ENCODE measurements around the gene TOMM34. TPM values are rescaled to one million over a fixed set of nuclear protein-coding genes. Genes with fewer than 3 reads are reported as not detected.
A peak's percentile ranks its signal among the peaks of the same experiment; 100 is the strongest.

Gene TOMM34
- 36.5 and 38.7 TPM in 2 replicates for total RNA-seq (2014; rRNA removed; shearing (Covaris generic))
- 27.1 and 27.4 TPM in 2 replicates for polyA plus RNA-seq (2016; fragmentation: Nextera tagmentation; extraction: Ambion mirVana)
- long read RNA-seq, transcript TOMM34-201 (7 exons, 2,062 nt), result major isoform, 53 of 58 reads
- long read RNA-seq, partial matches to known transcripts, result 4 of 58 reads
- long read RNA-seq, other reads (novel, unspliced or antisense), result 1 of 58 reads

- Histone ChIP-seq H2AFZ (peak within 1 kb of the TSS; percentile 95), H3K9me2 (ENCODE audit: insufficient read depth) (no peaks in the 10 kb centered on the region), H3K4me2 (peak within 1 kb of the TSS; percentile 85), H3F3A (replicated peaks; ENCODE audit: low read depth) (peaks cover 3% of the 10 kb centered on the region; the same call in 1 of the 2 replicates), H3K79me2 (replicated peaks; ENCODE audit: insufficient read depth) (peaks cover 28% of the 10 kb centered on the region), H4K20me1 (replicated peaks; ENCODE audit: insufficient read depth) (peaks cover 11% of the 10 kb centered on the region), H3K36me3 (ENCODE audit: insufficient read depth) (peaks cover 14% of the 10 kb centered on the region), H3K4me3 (peak within 1 kb of the TSS; percentile 85), H3K27me3 (ENCODE audit: insufficient read depth) (peaks cover 42% of the 10 kb centered on the region), H3K4me1 (ENCODE audit: insufficient read depth) (peaks cover 33% of the 10 kb centered on the region), H3K27ac (ENCODE audit: low read depth) (no peak within 1 kb of the TSS)
- peak within 1 kb of the TSS; percentile 97 for H3K4me3 Mint-ChIP-seq
- H3K36me3 Mint-ChIP-seq (ENCODE audit: low read depth), result peaks cover 16% of the 10 kb centered on the region
- ATAC-seq (peak; percentile 94), DNase-seq (ENCODE audit: low spot score) (peak; percentile 98)
- H3K4me1 Mint-ChIP-seq, result peaks cover 30% of the 10 kb centered on the region
- H3K9me3 Mint-ChIP-seq, result no peaks in the 10 kb centered on the region
- peak within 1 kb of the TSS; percentile 95 for H3K27ac Mint-ChIP-seq
- peaks cover 14% of the 10 kb centered on the region for H3K27me3 Mint-ChIP-seq (ENCODE audit: insufficient read depth, low read depth, poor library complexity)
- TF ChIP-seq POLR2AphosphoS5 (IDR thresholded peaks at IDR 0.05; ENCODE audit: low read depth) (peak; percentile 83), CREB1 (CRISPR knock-in tag; IDR thresholded peaks at IDR 0.05; ENCODE audit: low read depth) (peak; percentile 64), ZNF114 (CRISPR knock-in tag; IDR thresholded peaks at IDR 0.05) (no peak)
Measured at GRCh38 chr20:44960103-44960852, at the start of gene TOMM34. TOMM34 (minus strand) TSS chr20:44960397; CDS start chr20:44960333, 64 bp downstream.

GRCh38 chr20:45008521-45009049 is 48.4 kb upstream of the TOMM34 start:
- ATAC-seq, result no peak
- no peak overlapping the region for H3K4me3 ChIP-seq
- Mint-ChIP-seq H3K4me3 (no peak overlapping the region), H3K4me1 (no peaks in the 10 kb centered on the region), H3K36me3 (ENCODE audit: low read depth) (peaks cover 17% of the 10 kb centered on the region; the same call in 1 of the 3 replicates), H3K27ac (no peak overlapping the region), H3K9me3 (no peaks in the 10 kb centered on the region), H3K27me3 (ENCODE audit: insufficient read depth, low read depth, poor library complexity) (peaks cover 6% of the 10 kb centered on the region)
- no peaks in the 10 kb centered on the region; the same call in 1 of the 2 replicates for H3K36me3 ChIP-seq (ENCODE audit: insufficient read depth)
- no peaks in the 10 kb centered on the region for H3K27me3 ChIP-seq (ENCODE audit: insufficient read depth)
- no peaks in the 10 kb centered on the region; the same call in 1 of the 2 replicates for H4K20me1 ChIP-seq (replicated peaks; ENCODE audit: insufficient read depth)
- no peaks in the 10 kb centered on the region for H3K9me2 ChIP-seq (ENCODE audit: insufficient read depth)
- no peak overlapping the region for H3K27ac ChIP-seq (ENCODE audit: low read depth)
- TF ChIP-seq NANOG (IDR thresholded peaks at IDR 0.05; ENCODE audit: borderline replicate concordance) (no peak), REST (IDR thresholded peaks at IDR 0.05; ENCODE audit: unreplicated experiment) (no peak)
- H3K4me2 ChIP-seq, result no peak overlapping the region
- H3F3A ChIP-seq (replicated peaks; ENCODE audit: low read depth), result no peaks in the 10 kb centered on the region
- no peak for DNase-seq (ENCODE audit: low spot score)
- no peak overlapping the region for H2AFZ ChIP-seq
- H3K79me2 ChIP-seq (replicated peaks; ENCODE audit: insufficient read depth), result no peaks in the 10 kb centered on the region; the same call in 1 of the 2 replicates
- H3K4me1 ChIP-seq (ENCODE audit: insufficient read depth), result no peaks in the 10 kb centered on the region

Data from GM23338 (cell line).